ENCODE measurements around the gene ABL1.

Gene ABL1

GRCh38 chr9:130911254-130912049 is 76.4 kb downstream of the ABL1 start:
- no peak for DNase-seq (ENCODE audit: extremely low read depth, low read depth)
- TF ChIP-seq CTCF (IDR thresholded peaks at IDR 0.05; ENCODE audit: low read depth, low read length), result no peak

GRCh38 chr9:130912932-130913598 is 78.0 kb downstream of the ABL1 start:
- TF ChIP-seq CTCF (IDR thresholded peaks at IDR 0.05; ENCODE audit: low read depth, low read length), result no peak
- DNase-seq (ENCODE audit: extremely low read depth, low read depth), result peak; percentile 71

GRCh38 chr9:130913599-130914416 is 78.8 kb downstream of the ABL1 start:
- DNase-seq (ENCODE audit: extremely low read depth, low read depth), result no peak
- no peak for TF ChIP-seq CTCF (IDR thresholded peaks at IDR 0.05; ENCODE audit: low read depth, low read length)

GRCh38 chr9:130914417-130915095 is 79.5 kb downstream of the ABL1 start:
- TF ChIP-seq CTCF (IDR thresholded peaks at IDR 0.05; ENCODE audit: low read depth, low read length), result no peak
- DNase-seq (ENCODE audit: extremely low read depth, low read depth), result no peak

GRCh38 chr9:130915096-130915447 is 80.0 kb downstream of the ABL1 start:
- TF ChIP-seq CTCF (IDR thresholded peaks at IDR 0.05; ENCODE audit: low read depth, low read length), result no peak
- DNase-seq (ENCODE audit: extremely low read depth, low read depth), result no peak

- no peak for DNase-seq (ENCODE audit: extremely low read depth, low read depth)
- TF ChIP-seq CTCF (IDR thresholded peaks at IDR 0.05; ENCODE audit: low read depth, low read length), result no peak
Observed at GRCh38 chr9:130917168-130917960, 82.3 kb downstream of the ABL1 start.

All from AG09319 (cell line).